WTC11 (cell line): ENCODE data around the gene SLAIN1. TPM values are rescaled to one million over a fixed set of nuclear protein-coding genes. Genes with fewer than 3 reads are reported as not detected.

Source experiments
- ATAC-seq: fragments of 200-7000 bp; cut with Tn5 transposase; 2 replicates; pipeline ENCODE4 v1.10.0; 2021; ENCODE audit warnings: mild to moderate bottlenecking, moderate library complexity
- CTCF ChIA-PET: fragments of 300-600 bp; sonication (Branson Sonifier 250); formaldehyde crosslinking; loops from one replicate; lab custom pipeline; 2021; ENCODE audit warnings: antibody characterized with exemption; lab: Charles Lee
- POLR2A ChIA-PET: fragments of 350-600 bp; sonication (Branson Sonifier 250); formaldehyde crosslinking; loops from one replicate; lab custom pipeline; 2021; ENCODE audit warnings: antibody characterized with exemption; lab: Charles Lee
- DNase-seq: peaks from one replicate; pipeline ENCODE4 v3.0.0; 2021; ENCODE audit warnings: low spot score
- H3K27ac Mint-ChIP-seq: 2 replicates; pipeline ENCODE4 v1.8.0; 2021; ENCODE audit warnings: mixed read lengths
- H3K27me3 Mint-ChIP-seq: 2 replicates; pipeline ENCODE4 v1.8.0; 2021; ENCODE audit warnings: low read depth, mild to moderate bottlenecking, moderate library complexity, mixed read lengths
- H3K36me3 Mint-ChIP-seq: 2 replicates; pipeline ENCODE4 v1.8.0; 2021; ENCODE audit warnings: mixed read lengths
- H3K4me1 Mint-ChIP-seq: 2 replicates; pipeline ENCODE4 v1.8.0; 2022; ENCODE audit warnings: mixed read lengths
- H3K4me3 Mint-ChIP-seq: 2 replicates; pipeline ENCODE4 v1.8.0; 2021; ENCODE audit warnings: mild to moderate bottlenecking, moderate library complexity, mixed read lengths
- H3K9me3 Mint-ChIP-seq: 2 replicates; pipeline ENCODE4 v1.8.0; 2021; ENCODE audit warnings: mixed read lengths
- AFF4 ChIP-seq: sonication (generic); formaldehyde crosslinking; IDR thresholded peaks from 2 replicates; pipeline ENCODE4 v1.8.1; 2023; ENCODE audit warnings: mild to moderate bottlenecking, missing genetic modification reagents, borderline replicate concordance
- ATF6 ChIP-seq: sonication (generic); formaldehyde crosslinking; IDR thresholded peaks from 2 replicates; pipeline ENCODE4 v1.8.1; 2023; ENCODE audit warnings: mild to moderate bottlenecking, missing genetic modification reagents
- CDX4 ChIP-seq: fragments of 250-450 bp; sonication (Bioruptor Pico); IDR thresholded peaks from 2 replicates; pipeline ENCODE4 v1.9.0; 2021; ENCODE audit warnings: moderate library complexity, mild to moderate bottlenecking, inconsistent platforms, borderline replicate concordance
- ERG ChIP-seq: fragments of 250-450 bp; sonication (Bioruptor Pico); IDR thresholded peaks from 2 replicates; pipeline ENCODE4 v1.8.0; 2021; ENCODE audit warnings: mild to moderate bottlenecking
- FOXK1 ChIP-seq: sonication (generic); formaldehyde crosslinking; IDR thresholded peaks from 2 replicates; pipeline ENCODE4 v1.8.0; 2022; ENCODE audit warnings: mild to moderate bottlenecking, moderate library complexity, missing genetic modification reagents
- HMGA2 ChIP-seq: fragments of 250-450 bp; sonication (Bioruptor Pico); IDR thresholded peaks from 2 replicates; pipeline ENCODE4 v1.4.0; 2021; ENCODE audit warnings: mild to moderate bottlenecking, moderate library complexity
- JAZF1 ChIP-seq: fragments of 250-450 bp; sonication (Bioruptor Pico); IDR thresholded peaks from 2 replicates; pipeline ENCODE4 v1.9.0; 2021; ENCODE audit warnings: moderate library complexity, mild to moderate bottlenecking, inconsistent platforms
- MLX ChIP-seq: sonication (generic); formaldehyde crosslinking; IDR thresholded peaks from 2 replicates; pipeline ENCODE4 v1.8.1; 2023; ENCODE audit warnings: mild to moderate bottlenecking, missing genetic modification reagents, moderate library complexity
- MYBL2 ChIP-seq: sonication (generic); formaldehyde crosslinking; IDR thresholded peaks from 2 replicates; pipeline ENCODE4 v1.8.1; 2023; ENCODE audit warnings: mild to moderate bottlenecking, moderate library complexity, missing genetic modification reagents
- OVOL2 ChIP-seq: fragments of 250-450 bp; sonication (Bioruptor Pico); IDR thresholded peaks from 2 replicates; pipeline ENCODE4 v1.9.0; 2021; ENCODE audit warnings: mild to moderate bottlenecking, borderline replicate concordance
- SOX15 ChIP-seq: fragments of 250-450 bp; sonication (Bioruptor Pico); IDR thresholded peaks from 2 replicates; pipeline ENCODE4 v1.9.0; 2021; ENCODE audit warnings: mild to moderate bottlenecking
- STAT6 ChIP-seq: sonication (generic); formaldehyde crosslinking; conservative IDR thresholded peaks from 2 replicates; pipeline ENCODE4 v1.8.1; 2023; ENCODE audit warnings: mild to moderate bottlenecking, low read depth, missing genetic modification reagents, moderate library complexity
- ZBTB21 ChIP-seq: sonication (generic); formaldehyde crosslinking; IDR thresholded peaks from 2 replicates; pipeline ENCODE4 v1.8.1; 2023; ENCODE audit warnings: mild to moderate bottlenecking, missing genetic modification reagents, borderline replicate concordance
- ZNF138 ChIP-seq: sonication (generic); formaldehyde crosslinking; conservative IDR thresholded peaks from 2 replicates; pipeline ENCODE4 v1.8.1; 2022; ENCODE audit warnings: mild to moderate bottlenecking, moderate library complexity, missing genetic modification reagents
- ZNF317 ChIP-seq: sonication (generic); formaldehyde crosslinking; IDR thresholded peaks from 2 replicates; pipeline ENCODE4 v1.8.1; 2023; ENCODE audit warnings: low read depth, mild to moderate bottlenecking, moderate library complexity, missing genetic modification reagents, borderline replicate concordance
- ZNF425 ChIP-seq: fragments of 250-450 bp; sonication (Bioruptor Pico); conservative IDR thresholded peaks from 2 replicates; pipeline ENCODE4 v1.9.0; 2021; ENCODE audit warnings: mild to moderate bottlenecking
- total RNA-seq: library from RNA; stranded (reverse); gene quantifications from 3 replicates; pipeline ENCODE4 v1.2.3, GENCODE V29; 2021

The SLAIN1 gene
- total RNA-seq, 1 experiment from 2014 or later = 29.7 TPM

- TF ChIP-seq STAT6 (CRISPR knock-in tag) (no peak), ATF6 (CRISPR knock-in tag) (no peak), OVOL2 (CRISPR knock-in tag) (no peak), ZNF425 (CRISPR knock-in tag) (no peak), ZBTB21 (CRISPR knock-in tag) (no peak), FOXK1 (CRISPR knock-in tag) (no peak), JAZF1 (CRISPR knock-in tag) (no peak), HMGA2 (CRISPR knock-in tag) (no peak), SOX15 (CRISPR knock-in tag) (no peak)
- TF ChIP-seq, all 79 proteins: peak for 0
Measured at GRCh38 chr13:77730572-77730971, 33.1 kb downstream of the SLAIN1 start (continued).

- ATAC-seq (no peak), DNase-seq (no peak)
- H3K27ac Mint-ChIP-seq = peak overlapping the region; percentile 14; the same call in 1 of the 2 replicates
- CTCF ChIA-PET = interaction anchor here (0.8 kb wide), 1 partner anchor 19 kb away, joined by 3 read pairs; no protein-coding TSS in a partner anchor
- H3K27me3 Mint-ChIP-seq = no peaks in the 10 kb centered on the region
- no peak for TF ChIP-seq ZBTB21 (CRISPR knock-in tag)
- no peak for TF ChIP-seq MYBL2 (CRISPR knock-in tag)
- no peak for TF ChIP-seq ZNF317 (CRISPR knock-in tag)
- H3K36me3 Mint-ChIP-seq = peaks cover 3% of the 10 kb centered on the region; the same call in 1 of the 2 replicates
- H3K4me3 Mint-ChIP-seq = no peak overlapping the region
- peaks cover 42% of the 10 kb centered on the region for H3K4me1 Mint-ChIP-seq
- no peaks in the 10 kb centered on the region for H3K9me3 Mint-ChIP-seq
- POLR2A ChIA-PET = no interaction called here
Measured at GRCh38 chr13:77732287-77732686, 34.8 kb downstream of the SLAIN1 start.

- Mint-ChIP-seq H3K4me3 (no peak overlapping the region), H3K27me3 (no peaks in the 10 kb centered on the region), H3K9me3 (no peaks in the 10 kb centered on the region), H3K36me3 (no peaks in the 10 kb centered on the region; the same call in 1 of the 2 replicates), H3K4me1 (peaks cover 34% of the 10 kb centered on the region), H3K27ac (no peak overlapping the region)
- no peak for ATAC-seq
- CTCF ChIA-PET = no interaction called here
- POLR2A ChIA-PET = no interaction called here
- no peak for DNase-seq
- TF ChIP-seq CDX4 = no peak
- TF ChIP-seq ERG (CRISPR knock-in tag) = no peak
- TF ChIP-seq ZNF138 (CRISPR knock-in tag) = no peak
- TF ChIP-seq MLX (CRISPR knock-in tag) = no peak
- no peak for TF ChIP-seq ATF6 (CRISPR knock-in tag)
- TF ChIP-seq AFF4 = no peak
Measured at GRCh38 chr13:77733674-77734073, 36.2 kb downstream of the SLAIN1 start.
